PC-9 (cell line): ENCODE measurements around the gene PKN2. TPM values are rescaled to one million over a fixed set of nuclear protein-coding genes. Genes with fewer than 3 reads are reported as not detected.

Source experiments
- BruUV-seq: library from RNA; stranded (reverse); fragments of 400-500 nt; replicated peaks from 2 replicates; lab custom pipeline; 2021; lab: Mats Ljungman, UMichigan
- CTCF ChIA-PET: fragments of 300-600 bp; sonication (Branson Sonifier 250); formaldehyde crosslinking; loops from one replicate; lab custom pipeline; 2022; ENCODE audit warnings: antibody characterized with exemption; lab: Charles Lee
- POLR2A ChIA-PET: fragments of 300-600 bp; sonication (Branson Sonifier 250); formaldehyde crosslinking; loops from one replicate; lab custom pipeline; 2022; ENCODE audit warnings: antibody characterized with exemption; ENCODE audit not compliant: unreplicated experiment; lab: Charles Lee
- DNase-seq, 2 experiments: peaks; one replicate each; pipeline versions ENCODE4 v3.0.0 to v3.0.0-alpha.2; 2015 to 2022; ENCODE audit warnings: mixed read lengths in 1 of 2
- H2AFZ ChIP-seq: fragments of 200-600 bp; sonication (generic); 2 replicates; pipeline ENCODE4 v1.8.1; 2017; ENCODE audit warnings: antibody characterized with exemption
- H3F3A ChIP-seq: fragments of 200-600 bp; sonication (generic); 2 replicates; pipeline ENCODE4 v1.8.1; 2017; ENCODE audit warnings: antibody characterized with exemption, mild to moderate bottlenecking, low read depth; ENCODE audit not compliant: insufficient read depth
- H3K27ac ChIP-seq: fragments of 200-600 bp; sonication (generic); 2 replicates; pipeline ENCODE4 v1.6.1; 2016; ENCODE audit warnings: mixed run types
- H3K27me3 ChIP-seq: fragments of 200-600 bp; sonication (generic); 2 replicates; pipeline ENCODE4 v1.6.1; 2016; ENCODE audit warnings: low read depth, mixed run types; ENCODE audit not compliant: insufficient read depth
- H3K36me3 ChIP-seq: fragments of 200-600 bp; sonication (generic); 2 replicates; pipeline ENCODE4 v1.6.1; 2016; ENCODE audit warnings: low read depth, mixed run types
- H3K4me1 ChIP-seq: fragments of 200-600 bp; sonication (generic); replicated peaks from 2 replicates; pipeline ENCODE4 v1.6.1; 2016; ENCODE audit warnings: mixed run types; ENCODE audit not compliant: insufficient read depth
- H3K4me2 ChIP-seq: fragments of 200-600 bp; sonication (generic); 2 replicates; pipeline ENCODE4 v1.6.1; 2017; ENCODE audit warnings: mixed run types
- H3K4me3 ChIP-seq: fragments of 200-600 bp; sonication (generic); 2 replicates; pipeline ENCODE4 v1.6.1; 2016; ENCODE audit warnings: mixed run types
- H3K79me2 ChIP-seq: fragments of 200-600 bp; sonication (generic); 2 replicates; pipeline ENCODE4 v1.6.1; 2017; ENCODE audit warnings: low read depth, mixed run types
- H3K9me2 ChIP-seq: fragments of 200-600 bp; sonication (generic); 2 replicates; pipeline ENCODE4 v1.8.1; 2017; ENCODE audit warnings: mild to moderate bottlenecking; ENCODE audit not compliant: insufficient read depth
- H3K9me3 ChIP-seq: fragments of 200-600 bp; sonication (generic); 2 replicates; pipeline ENCODE4 v1.8.1; 2016; ENCODE audit warnings: low read depth; ENCODE audit not compliant: insufficient read depth
- H4K20me1 ChIP-seq: fragments of 200-600 bp; sonication (generic); 2 replicates; pipeline ENCODE4 v1.8.1; 2017; ENCODE audit not compliant: insufficient read depth
- CTCF ChIP-seq: fragments of 200-600 bp; sonication (generic); conservative IDR thresholded peaks from 2 replicates; pipeline ENCODE4 v1.6.1; 2017; ENCODE audit warnings: mixed run types, antibody characterized with exemption, mild to moderate bottlenecking, moderate library complexity
- EZH2 ChIP-seq: fragments of 200-600 bp; sonication (generic); IDR thresholded peaks from 2 replicates; pipeline ENCODE4 v1.8.0; 2017; ENCODE audit warnings: antibody characterized with exemption, low read depth
- intact Hi-C: fragments of 100-400 bp; cut with micrococcal nuclease; formaldehyde crosslinking; loops from one replicate; pipeline ENCODE4 v1.10.0; 2022; ENCODE audit not compliant: unreplicated experiment
- total RNA-seq: library from RNA; stranded (reverse); gene quantifications from 2 replicates; pipeline ENCODE4 v1.2.3, GENCODE V29; 2021

Gene PKN2
- total RNA-seq, 1 experiment from 2014 or later, result 79.3 TPM

GRCh38 chr1:88779880-88780279 lies 95.8 kb downstream of the PKN2 start:
- H4K20me1 ChIP-seq, result no peaks in the 10 kb centered on the region
- H3K4me3 ChIP-seq, result no peak overlapping the region
- H3F3A ChIP-seq, result peaks cover 10% of the 10 kb centered on the region
- TF ChIP-seq CTCF (no peak), EZH2 (no peak)
- H3K9me2 ChIP-seq, result peaks cover 8% of the 10 kb centered on the region
- intact Hi-C loops, result no loop called here
- POLR2A ChIA-PET, result no interaction called here
- no TSS peak for BruUV-seq
- H3K4me2 ChIP-seq, result no peak overlapping the region
- H3K4me1 ChIP-seq, result peaks cover 9% of the 10 kb centered on the region
- H3K27ac ChIP-seq, result peak overlapping the region; percentile 6
- no peaks in the 10 kb centered on the region for H3K27me3 ChIP-seq
- DNase-seq, result no peak
- no peak overlapping the region for H2AFZ ChIP-seq
- H3K79me2 ChIP-seq, result peaks cover 22% of the 10 kb centered on the region
- H3K36me3 ChIP-seq, result peaks cover 53% of the 10 kb centered on the region
- CTCF ChIA-PET, result no interaction called here
- no peaks in the 10 kb centered on the region for H3K9me3 ChIP-seq

- no peak overlapping the region for H3K4me2 ChIP-seq
- no peak for TF ChIP-seq CTCF
- TF ChIP-seq EZH2, result no peak
- no peak overlapping the region for H3K4me3 ChIP-seq
- BruUV-seq, result no TSS peak
- intact Hi-C loops, result no loop called here
- no peaks in the 10 kb centered on the region for H3K27me3 ChIP-seq
- H2AFZ ChIP-seq, result no peak overlapping the region
- ChIA-PET CTCF (no interaction called here), POLR2A (no interaction called here)
- H3K79me2 ChIP-seq, result peaks cover 16% of the 10 kb centered on the region
- peaks cover 4% of the 10 kb centered on the region for H3F3A ChIP-seq
- no peak for DNase-seq
- H3K27ac ChIP-seq, result peak overlapping the region; percentile 6
- peaks cover 3% of the 10 kb centered on the region for H3K4me1 ChIP-seq
- peaks cover 54% of the 10 kb centered on the region for H3K36me3 ChIP-seq
- no peaks in the 10 kb centered on the region for H3K9me3 ChIP-seq
- H3K9me2 ChIP-seq, result peaks cover 4% of the 10 kb centered on the region
- no peaks in the 10 kb centered on the region for H4K20me1 ChIP-seq
Measured at GRCh38 chr1:88780485-88780884, 96.4 kb downstream of the PKN2 start.

- Histone ChIP-seq H3K36me3 (peaks cover 52% of the 10 kb centered on the region), H3K27me3 (no peaks in the 10 kb centered on the region), H3K4me2 (no peak overlapping the region), H3K27ac (0 out of 2 replicates have a peak overlapping the region, but pooled peaks have one; percentile 4), H3K9me3 (no peaks in the 10 kb centered on the region), H3K9me2 (no peaks in the 10 kb centered on the region), H4K20me1 (no peaks in the 10 kb centered on the region), H2AFZ (no peak overlapping the region), H3K79me2 (no peaks in the 10 kb centered on the region), H3K4me1 (no peaks in the 10 kb centered on the region), H3K4me3 (no peak overlapping the region), H3F3A (no peaks in the 10 kb centered on the region)
- BruUV-seq, result no TSS peak
- ChIA-PET POLR2A (no interaction called here), CTCF (no interaction called here)
- no peak for DNase-seq
- TF ChIP-seq CTCF (no peak), EZH2 (no peak)
- intact Hi-C loops, result no loop called here
Measured at GRCh38 chr1:88783145-88783544, 99.1 kb downstream of the PKN2 start.
